IMR-90 (cell line): ENCODE results near the gene SWAP70. TPM values are rescaled to one million over a fixed set of nuclear protein-coding genes. Genes with fewer than 3 reads are reported as not detected.

Experiments
- ATAC-seq: fragments of 200-7000 bp; cut with Tn5 transposase; 2 replicates; pipeline ENCODE4 v1.9.1; 2020; ENCODE audit warnings: low read depth, mild to moderate bottlenecking, moderate library complexity
- BruUV-seq: library from RNA; stranded (reverse); fragments of 400-500 nt; replicated peaks from 2 replicates; lab custom pipeline; 2021; lab: Mats Ljungman, UMichigan
- CTCF ChIA-PET: fragments of 300-600 bp; formaldehyde crosslinking; extraction: SDS; loops from one replicate; lab custom pipeline; 2021; ENCODE audit warnings: antibody characterized with exemption; lab: Yijun Ruan, JAX
- POLR2A ChIA-PET: fragments of 300-600 bp; sonication (Branson Sonifier 250); formaldehyde crosslinking; loops from one replicate; lab custom pipeline; 2022; ENCODE audit warnings: antibody characterized with exemption; ENCODE audit not compliant: unreplicated experiment; lab: Charles Lee
- DNase-seq: peaks from one replicate; pipeline ENCODE4 v3.0.0; 2013
- H2AFZ ChIP-seq: replicated peaks from 2 replicates; pipeline ENCODE3; 2013; ENCODE audit warnings: low read length, mild to moderate bottlenecking; ENCODE audit not compliant: poor library complexity
- H2AK5ac ChIP-seq: 2 replicates; pipeline ENCODE4 v1.6.1; 2013; ENCODE audit warnings: low read depth, low read length, inconsistent platforms
- H2AK9ac ChIP-seq: replicated peaks from 2 replicates; pipeline ENCODE3; 2013; ENCODE audit warnings: mild to moderate bottlenecking, low read depth, low read length, moderate library complexity; ENCODE audit not compliant: poor library complexity
- H2BK120ac ChIP-seq: 2 replicates; pipeline ENCODE4 v1.6.1; 2013; ENCODE audit warnings: low read depth, low read length, inconsistent platforms
- H2BK15ac ChIP-seq: 3 replicates; pipeline ENCODE4 v1.6.1; 2013; ENCODE audit warnings: low read depth, low read length, inconsistent platforms
- H2BK20ac ChIP-seq: 2 replicates; pipeline ENCODE4 v1.6.1; 2013; ENCODE audit warnings: low read depth, mild to moderate bottlenecking, inconsistent platforms, low read length, moderate library complexity
- H2BK5ac ChIP-seq: 2 replicates; pipeline ENCODE4 v1.6.1; 2013; ENCODE audit warnings: mild to moderate bottlenecking, low read depth, low read length, inconsistent platforms; ENCODE audit not compliant: poor library complexity, severe bottlenecking
- H3K14ac ChIP-seq: replicated peaks from 2 replicates; pipeline ENCODE4 v1.6.1; 2013; ENCODE audit warnings: low read depth, low read length, inconsistent platforms
- H3K18ac ChIP-seq: 2 replicates; pipeline ENCODE4 v1.6.1; 2013; ENCODE audit warnings: low read depth, low read length, control low read depth
- H3K23ac ChIP-seq: 2 replicates; pipeline ENCODE4 v1.6.1; 2013; ENCODE audit warnings: low read depth, low read length, inconsistent platforms
- H3K27ac ChIP-seq: 2 replicates; pipeline ENCODE4 v1.5.1; 2013; ENCODE audit warnings: mild to moderate bottlenecking, control low read depth, low read length; ENCODE audit not compliant: insufficient read depth
- H3K27me3 ChIP-seq: 2 replicates; pipeline ENCODE4 v1.6.1; 2013; ENCODE audit warnings: low read length; ENCODE audit not compliant: control insufficient read depth, insufficient read depth
- H3K36me3 ChIP-seq: 2 replicates; pipeline ENCODE4 v1.6.1; 2013; ENCODE audit warnings: low read length, mixed read lengths; ENCODE audit not compliant: control insufficient read depth, insufficient read depth
- H3K4ac ChIP-seq: 2 replicates; pipeline ENCODE4 v1.6.1; 2013; ENCODE audit warnings: low read depth, low read length, inconsistent platforms
- H3K4me1 ChIP-seq: 2 replicates; pipeline ENCODE4 v1.6.1; 2013; ENCODE audit warnings: low read length, mixed read lengths; ENCODE audit not compliant: control insufficient read depth, insufficient read depth
- H3K4me2 ChIP-seq: 2 replicates; pipeline ENCODE4 v1.6.1; 2013; ENCODE audit warnings: low read depth, mild to moderate bottlenecking, control low read depth, low read length, moderate library complexity
- H3K4me3 ChIP-seq: 2 replicates; pipeline ENCODE4 v1.5.1; 2013; ENCODE audit warnings: low read depth, mild to moderate bottlenecking, control low read depth, low read length, moderate library complexity; ENCODE audit not compliant: insufficient read depth
- H3K56ac ChIP-seq: 2 replicates; pipeline ENCODE4 v1.6.1; 2013; ENCODE audit warnings: low read length, inconsistent platforms; ENCODE audit not compliant: insufficient read depth; ENCODE audit errors: extremely low read depth
- H3K79me1 ChIP-seq, 2 experiments: 2 replicates each; pipeline ENCODE4 v1.6.1; 2013; ENCODE audit warnings: low read length in 2 of 2, inconsistent platforms in 1 of 2, low read depth in 1 of 2
- H3K9ac ChIP-seq: 2 replicates; pipeline ENCODE4 v1.6.1; 2013; ENCODE audit warnings: low read depth, low read length, control low read depth
- H3K9me1 ChIP-seq: 2 replicates; pipeline ENCODE4 v1.6.1; 2013; ENCODE audit warnings: low read length, inconsistent platforms; ENCODE audit not compliant: insufficient read depth
- H3K9me3 ChIP-seq: 2 replicates; pipeline ENCODE4 v1.6.1; 2013; ENCODE audit warnings: low read length; ENCODE audit not compliant: control insufficient read depth, insufficient read depth
- H4K20me1 ChIP-seq: 2 replicates; pipeline ENCODE4 v1.6.1; 2013; ENCODE audit warnings: low read length, inconsistent platforms; ENCODE audit not compliant: insufficient read depth
- H4K5ac ChIP-seq: 2 replicates; pipeline ENCODE4 v1.6.1; 2013; ENCODE audit warnings: mild to moderate bottlenecking, low read depth, low read length, control low read depth
- H4K8ac ChIP-seq, 2 experiments: 2 replicates each; pipeline ENCODE4 v1.6.1; 2013; ENCODE audit warnings: low read depth in 2 of 2, low read length in 2 of 2, control low read depth in 1 of 2, inconsistent platforms in 1 of 2
- H4K91ac ChIP-seq: 2 replicates; pipeline ENCODE4 v1.6.1; 2013; ENCODE audit warnings: low read depth, low read length, inconsistent platforms; ENCODE audit not compliant: insufficient read depth
- CEBPB ChIP-seq: IDR thresholded peaks from 2 replicates; pipeline ENCODE4 v1.6.1; 2012; ENCODE audit warnings: low read depth, low read length, improper control_type of control experiment
- CHD1 ChIP-seq: IDR thresholded peaks from 2 replicates; pipeline ENCODE4 v1.6.1; 2012; ENCODE audit warnings: low read depth, low read length, improper control_type of control experiment
- FOS ChIP-seq: fragments of 150-350 bp; IDR thresholded peaks from 2 replicates; pipeline ENCODE4 v1.6.1; 2016; ENCODE audit warnings: low read depth, low read length
- MAZ ChIP-seq: IDR thresholded peaks from 2 replicates; pipeline ENCODE4 v1.6.1; 2012; ENCODE audit warnings: low read depth, mild to moderate bottlenecking, low read length, improper control_type of control experiment, moderate library complexity, borderline replicate concordance
- MXI1 ChIP-seq: IDR thresholded peaks from 2 replicates; pipeline ENCODE4 v1.6.1; 2012; ENCODE audit warnings: low read depth, mild to moderate bottlenecking, low read length, moderate library complexity, borderline replicate concordance
- NFE2L2 ChIP-seq: fragments of 150-350 bp; IDR thresholded peaks from 2 replicates; pipeline ENCODE4 v1.6.1; 2016; ENCODE audit warnings: low read depth, mild to moderate bottlenecking, low read length
- POLR2A ChIP-seq: IDR thresholded peaks from 2 replicates; pipeline ENCODE4 v1.6.1; 2012; ENCODE audit warnings: mild to moderate bottlenecking, low read depth, low read length
- RFX5 ChIP-seq: IDR thresholded peaks from 2 replicates; pipeline ENCODE4 v1.8.0; 2012; ENCODE audit warnings: low read depth, mild to moderate bottlenecking, low read length, moderate library complexity
- SMC3 ChIP-seq: fragments of 150-350 bp; IDR thresholded peaks from 2 replicates; pipeline ENCODE4 v1.6.1; 2016; ENCODE audit warnings: low read depth, mild to moderate bottlenecking, antibody characterized with exemption, low read length, moderate library complexity
- WGBS, 2 experiments: methylation state at CpG; one replicate each; pipeline versions ENCODE4 v1.1.5 to v1.1.7; 2013; ENCODE audit warnings: missing lambda C conversion rate in 2 of 2; ENCODE audit not compliant: insufficient read length in 1 of 2; ENCODE audit errors: extremely low coverage in 2 of 2; 5-methylcytosine and 5-hydroxymethylcytosine counted together
- dilution Hi-C: fragments of 300-500 bp; cut with HindIII; formaldehyde crosslinking; loops from one replicate; pipeline ENCODE4 v1.14.3; 2018; ENCODE audit warnings: low sequenced_read_pairs; ENCODE audit not compliant: unreplicated experiment
- in situ Hi-C: fragments of 300-500 bp; cut with MboI; formaldehyde crosslinking; loops from 3 replicates; pipeline ENCODE4 v1.14.3; 2019; ENCODE audit warnings: low sequenced_read_pairs, inconsistent platforms, mixed read lengths
- intact Hi-C: fragments of 100-400 bp; cut with micrococcal nuclease; formaldehyde crosslinking; loops from 2 replicates; pipeline ENCODE4 v1.10.0; 2022
- polyA plus RNA-seq, 3 experiments: library from polyadenylated mRNA; depleted of rRNA; stranded (reverse); fragments of >200 nt; gene quantifications; 2 replicates each; pipeline ENCODE4 v1.2.3, GENCODE V29; 2012; ENCODE audit warnings: low replicate concordance in 1 of 3
- total RNA-seq: library from RNA; depleted of rRNA; stranded (reverse); fragments of >200 nt; gene quantifications from 2 replicates; pipeline ENCODE4 v1.2.3, GENCODE V29; 2012
- TF ChIP-seq, protein P1 (sequence below): fragments of 150-350 bp; IDR thresholded peaks from 2 replicates; pipeline ENCODE4 v1.6.1; 2017; ENCODE audit warnings: mild to moderate bottlenecking, antibody characterized with exemption, low read length, low read depth
- TF ChIP-seq, protein P2 (sequence below): fragments of 150-350 bp; IDR thresholded peaks from 2 replicates; pipeline ENCODE4 v1.6.1; 2016; ENCODE audit warnings: low read depth, mild to moderate bottlenecking, low read length, moderate library complexity, borderline replicate concordance
- TF ChIP-seq, protein P3 (sequence below): conservative IDR thresholded peaks from 2 replicates; pipeline ENCODE4 v1.5.1; 2012; ENCODE audit warnings: mild to moderate bottlenecking, low read depth, low read length, improper control_type of control experiment

SWAP70 gene
- total and polyA plus RNA-seq, 2 of the 4 experiments (the other 2 are of a cell fraction), result 15.5 to 19.9 TPM

DNA sequence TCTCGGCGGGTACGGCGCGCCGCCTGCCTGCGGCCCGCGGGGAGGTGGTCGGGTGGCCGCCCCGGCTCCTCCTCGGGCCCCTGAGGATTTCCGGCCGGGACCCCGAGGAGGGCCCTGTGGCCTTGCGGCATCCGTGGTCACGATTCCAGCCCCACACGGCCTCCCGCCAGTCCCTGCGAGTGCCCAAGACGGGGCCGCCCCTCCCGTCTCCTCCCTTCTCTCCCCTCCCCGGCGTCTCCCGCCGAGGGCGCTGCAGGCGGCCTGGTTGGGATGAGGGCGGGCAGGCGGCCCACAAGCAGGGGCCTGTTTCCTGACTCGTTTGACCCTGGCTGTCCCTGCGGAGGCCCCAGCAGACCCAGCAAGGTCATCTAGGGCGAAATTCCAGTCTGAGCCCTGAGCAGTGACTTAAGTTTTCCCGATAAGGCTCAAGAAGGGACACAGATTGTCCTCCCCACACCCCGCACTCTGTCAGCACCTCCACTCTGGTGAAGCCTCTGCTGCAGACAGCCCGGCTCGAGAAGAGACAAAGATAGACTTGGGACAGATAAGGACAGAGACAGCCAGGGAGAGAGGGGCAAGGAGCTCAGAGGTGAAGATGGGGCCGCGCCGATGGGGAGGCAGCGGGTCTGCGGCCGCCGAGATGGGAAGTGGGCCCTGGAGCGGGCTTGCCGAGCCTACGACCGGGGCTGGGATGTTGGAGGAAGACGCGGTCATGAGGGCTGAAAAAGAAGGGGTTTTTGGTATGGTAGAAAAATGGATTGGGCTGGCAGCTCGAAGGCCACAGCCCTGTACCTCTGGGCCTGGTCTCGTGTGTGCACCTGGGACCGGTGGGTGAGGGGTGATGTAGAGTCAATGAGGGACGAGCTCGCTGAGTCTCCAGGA lies 95.0 kb downstream of the SWAP70 start:
- peak; percentile 64 for DNase-seq
- Histone ChIP-seq H2BK20ac (peak overlapping the region; percentile 94), H3K36me3 (no peaks in the 10 kb centered on the region), H3K14ac (peak overlapping the region; percentile 99), H3K9me3 (no peaks in the 10 kb centered on the region), H3K4ac (peak overlapping the region; percentile 97), H3K9ac (peak overlapping the region; percentile 97), H2BK5ac (peak overlapping the region; percentile 98), H2AK5ac (peak overlapping the region; percentile 100), H3K27me3 (no peaks in the 10 kb centered on the region), H3K18ac (peak overlapping the region; percentile 90), H3K4me1 (peaks cover 47% of the 10 kb centered on the region), H2BK120ac (peak overlapping the region; percentile 98), H2BK15ac (peak overlapping the region; percentile 97; the same call in 2 of the 3 replicates), H3K79me1 (peaks cover 12 to 69% of the 10 kb centered on the region in 2 experiments; a peak in 3 of 4 replicates), H3K4me2 (peak overlapping the region; percentile 77), H4K5ac (peak overlapping the region; percentile 97), H4K91ac (peak overlapping the region; percentile 99), H2AFZ (peak overlapping the region; percentile 94), H3K27ac (peak overlapping the region; percentile 96), H4K8ac (peak overlapping the region; percentile 99 to 100), H4K20me1 (peaks cover 3% of the 10 kb centered on the region; the same call in 1 of the 2 replicates), H2AK9ac (peak overlapping the region; percentile 96), H3K23ac (peak overlapping the region; percentile 99), H3K4me3 (peak overlapping the region; percentile 29), H3K56ac (peak overlapping the region; percentile 96), H3K9me1 (peaks cover 49% of the 10 kb centered on the region)
- peak; percentile 47 for ATAC-seq
- in situ Hi-C loops (loop anchor here (25.0 kb wide), 1 partner anchor 203 kb away; no protein-coding TSS in a partner anchor), dilution Hi-C loops (no loop called here), intact Hi-C loops (loop anchor here (1.0 to 10.0 kb wide), 9 partner anchors 44 to 978 kb away; partner anchors contain the start of gene ADM)
- ChIA-PET CTCF (interaction anchor here (0.6 to 1.8 kb wide), 13 partner anchors 9 to 777 kb away, joined by 3 to 10 read pairs (median 4); partner anchors contain the start of gene ADM), POLR2A (interaction anchor here (0.5 to 2.4 kb wide), 9 partner anchors 16 to 563 kb away, joined by 3 to 18 read pairs (median 4); partner anchors contain the start of gene ADM)
- 15% methylated on average over 41 of the region's 58 CpGs; no CpG with 5 or more reads in 1 of the 2 experiments for whole genome bisulfite sequencing, 2 experiments
- BruUV-seq, result no TSS peak
- TF ChIP-seq MXI1, result no peak
- TF ChIP-seq CEBPB, result no peak
- TF ChIP-seq RFX5, result no peak
- peak; percentile 35; the same call in 1 of the 2 replicates for TF ChIP-seq MAZ
- peak; percentile 9; the same call in 1 of the 2 replicates for TF ChIP-seq POLR2A
- TF ChIP-seq, protein P1, sequence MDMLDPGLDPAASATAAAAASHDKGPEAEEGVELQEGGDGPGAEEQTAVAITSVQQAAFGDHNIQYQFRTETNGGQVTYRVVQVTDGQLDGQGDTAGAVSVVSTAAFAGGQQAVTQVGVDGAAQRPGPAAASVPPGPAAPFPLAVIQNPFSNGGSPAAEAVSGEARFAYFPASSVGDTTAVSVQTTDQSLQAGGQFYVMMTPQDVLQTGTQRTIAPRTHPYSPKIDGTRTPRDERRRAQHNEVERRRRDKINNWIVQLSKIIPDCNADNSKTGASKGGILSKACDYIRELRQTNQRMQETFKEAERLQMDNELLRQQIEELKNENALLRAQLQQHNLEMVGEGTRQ, result no peak
- TF ChIP-seq CHD1, result no peak
- no peak for TF ChIP-seq FOS
- TF ChIP-seq SMC3, result peak; percentile 39
- TF ChIP-seq NFE2L2, result no peak
- TF ChIP-seq, protein P2, sequence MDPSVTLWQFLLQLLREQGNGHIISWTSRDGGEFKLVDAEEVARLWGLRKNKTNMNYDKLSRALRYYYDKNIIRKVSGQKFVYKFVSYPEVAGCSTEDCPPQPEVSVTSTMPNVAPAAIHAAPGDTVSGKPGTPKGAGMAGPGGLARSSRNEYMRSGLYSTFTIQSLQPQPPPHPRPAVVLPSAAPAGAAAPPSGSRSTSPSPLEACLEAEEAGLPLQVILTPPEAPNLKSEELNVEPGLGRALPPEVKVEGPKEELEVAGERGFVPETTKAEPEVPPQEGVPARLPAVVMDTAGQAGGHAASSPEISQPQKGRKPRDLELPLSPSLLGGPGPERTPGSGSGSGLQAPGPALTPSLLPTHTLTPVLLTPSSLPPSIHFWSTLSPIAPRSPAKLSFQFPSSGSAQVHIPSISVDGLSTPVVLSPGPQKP, result no peak
- TF ChIP-seq, protein P3, sequence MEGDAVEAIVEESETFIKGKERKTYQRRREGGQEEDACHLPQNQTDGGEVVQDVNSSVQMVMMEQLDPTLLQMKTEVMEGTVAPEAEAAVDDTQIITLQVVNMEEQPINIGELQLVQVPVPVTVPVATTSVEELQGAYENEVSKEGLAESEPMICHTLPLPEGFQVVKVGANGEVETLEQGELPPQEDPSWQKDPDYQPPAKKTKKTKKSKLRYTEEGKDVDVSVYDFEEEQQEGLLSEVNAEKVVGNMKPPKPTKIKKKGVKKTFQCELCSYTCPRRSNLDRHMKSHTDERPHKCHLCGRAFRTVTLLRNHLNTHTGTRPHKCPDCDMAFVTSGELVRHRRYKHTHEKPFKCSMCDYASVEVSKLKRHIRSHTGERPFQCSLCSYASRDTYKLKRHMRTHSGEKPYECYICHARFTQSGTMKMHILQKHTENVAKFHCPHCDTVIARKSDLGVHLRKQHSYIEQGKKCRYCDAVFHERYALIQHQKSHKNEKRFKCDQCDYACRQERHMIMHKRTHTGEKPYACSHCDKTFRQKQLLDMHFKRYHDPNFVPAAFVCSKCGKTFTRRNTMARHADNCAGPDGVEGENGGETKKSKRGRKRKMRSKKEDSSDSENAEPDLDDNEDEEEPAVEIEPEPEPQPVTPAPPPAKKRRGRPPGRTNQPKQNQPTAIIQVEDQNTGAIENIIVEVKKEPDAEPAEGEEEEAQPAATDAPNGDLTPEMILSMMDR, result peak; percentile 44
